A549 (cell line): Measurements from ENCODE around the gene TAF7. TPM values are rescaled to one million over a fixed set of nuclear protein-coding genes. Genes with fewer than 3 reads are reported as not detected.
"Not testable (repeated sequence)": the region's sequence is repeated elsewhere in the genome, so short reads cannot be mapped to it uniquely, and the experiment has no call there.

Source experiments
- ATAC-seq, 2 experiments: fragments of 200-7000 bp in 1 of 2; fragments of >200 bp in 1 of 2; cut with Nextera tagmentation in 1 of 2; cut with Tn5 transposase in 1 of 2; 3 replicates each; pipeline versions ENCODE4 v1.8.0 to v1.9.1; 2018 to 2020; ENCODE audit warnings: mild to moderate bottlenecking in 1 of 2, moderate library complexity in 1 of 2
- CTCF ChIA-PET: fragments of 300-600 bp; sonication (Branson Sonifier 250); formaldehyde crosslinking; extraction: SDS; loops from one replicate; lab custom pipeline; 2021; ENCODE audit warnings: antibody characterized with exemption, inconsistent platforms; lab: Yijun Ruan, JAX
- POLR2A ChIA-PET: fragments of 350-600 bp; formaldehyde crosslinking; extraction: SDS; loops from one replicate; lab custom pipeline; 2021; ENCODE audit warnings: antibody characterized with exemption, inconsistent platforms; lab: Yijun Ruan, JAX
- DNase-seq, 2 experiments: peaks; one replicate each; pipeline versions ENCODE4 v3.0.0 to v3.0.0-alpha.2; 2011 to 2016; ENCODE audit warnings: low read depth in 1 of 2, low spot score in 1 of 2
- FAIRE-seq: peaks from 2 replicates; lab custom pipeline; 2011; peaks lifted over from hg19 to GRCh38; lab: Jason Lieb, UNC
- H3K27ac ChIP-seq, 2 experiments: fragments of >200 bp; sonication (Bioruptor Twin); formaldehyde crosslinking; 3 replicates each; pipeline ENCODE4 v1.5.1; 2016 to 2017
- H3K4me1 ChIP-seq: fragments of >200 bp; sonication (Bioruptor Twin); formaldehyde crosslinking; 3 replicates; pipeline ENCODE4 v1.6.1; 2016
- H3K4me2 ChIP-seq: fragments of >200 bp; sonication (Bioruptor Twin); formaldehyde crosslinking; 3 replicates; pipeline ENCODE4 v1.6.1; 2016
- H3K4me3 ChIP-seq: fragments of >200 bp; sonication (Bioruptor Twin); formaldehyde crosslinking; 3 replicates; pipeline ENCODE4 v1.5.1; 2016
- H3K9me3 ChIP-seq: fragments of >200 bp; sonication (Bioruptor Twin); formaldehyde crosslinking; 3 replicates; pipeline ENCODE4 v1.6.1; 2016
- CBX8 ChIP-seq: fragments of 200-600 bp; sonication (generic); IDR thresholded peaks from 2 replicates; pipeline ENCODE4 v1.6.1; 2016
- CEBPB ChIP-seq, 2 experiments: fragments of >200 bp in 1 of 2; sonication (Bioruptor Twin) in 1 of 2; formaldehyde crosslinking in 1 of 2; IDR thresholded peaks; 2 replicates each; pipeline ENCODE4 v1.6.1; 2012 to 2016
- CHD4 ChIP-seq: fragments of 200-600 bp; sonication (generic); IDR thresholded peaks from 2 replicates; pipeline ENCODE4 v1.6.1; 2016; ENCODE audit warnings: antibody characterized with exemption, mild to moderate bottlenecking, borderline replicate concordance
- EHMT2 ChIP-seq: fragments of 200-600 bp; sonication (generic); IDR thresholded peaks from 2 replicates; pipeline ENCODE4 v1.6.1; 2016; ENCODE audit warnings: antibody characterized with exemption, low read depth, mild to moderate bottlenecking, moderate library complexity
- FOSB ChIP-seq: fragments of 250-450 bp; sonication (Bioruptor Pico); IDR thresholded peaks from 2 replicates; pipeline ENCODE4 v1.5.0; 2020; ENCODE audit warnings: mild to moderate bottlenecking, moderate library complexity
- FOSL2 ChIP-seq, 2 experiments: fragments of 450-650 bp in 1 of 2; fragments of >200 bp in 1 of 2; sonication (Bioruptor Twin) in 1 of 2; formaldehyde crosslinking; IDR thresholded peaks; 2 replicates each; pipeline versions ENCODE4 v1.5.0 to v1.6.1; 2016 to 2020; ENCODE audit warnings: mild to moderate bottlenecking in 1 of 2, moderate library complexity in 1 of 2
- FOXS1 ChIP-seq: fragments of 250-450 bp; sonication (Bioruptor Pico); IDR thresholded peaks from 2 replicates; pipeline ENCODE4 v1.5.0; 2020; ENCODE audit warnings: mild to moderate bottlenecking, moderate library complexity
- GATA3 ChIP-seq: IDR thresholded peaks from 2 replicates; pipeline ENCODE4 v1.6.1; 2012; ENCODE audit warnings: borderline replicate concordance
- HDAC2 ChIP-seq: fragments of 200-600 bp; sonication (generic); IDR thresholded peaks from 2 replicates; pipeline ENCODE4 v1.6.1; 2016
- HEYL ChIP-seq: fragments of 250-450 bp; sonication (Bioruptor Pico); IDR thresholded peaks from 2 replicates; pipeline ENCODE4 v1.8.0; 2021; ENCODE audit warnings: mild to moderate bottlenecking, moderate library complexity
- HOXA7 ChIP-seq: fragments of 250-450 bp; sonication (Bioruptor Pico); IDR thresholded peaks from 2 replicates; pipeline ENCODE4 v1.5.0; 2020; ENCODE audit warnings: mild to moderate bottlenecking, moderate library complexity
- JUN ChIP-seq, 2 experiments: fragments of >200 bp; sonication (Bioruptor Twin); formaldehyde crosslinking; IDR thresholded peaks; 2 replicates in 1 of 2; 3 replicates in 1 of 2; pipeline ENCODE4 v1.6.1; 2016 to 2017
- JUNB ChIP-seq: fragments of >200 bp; sonication (Bioruptor Twin); formaldehyde crosslinking; IDR thresholded peaks from 2 replicates; pipeline ENCODE4 v1.6.1; 2016
- MAFK ChIP-seq: fragments of 450-650 bp; IDR thresholded peaks from 2 replicates; pipeline ENCODE4 v1.6.1; 2014; ENCODE audit not compliant: partially characterized antibody
- MAZ ChIP-seq: fragments of 150-350 bp; IDR thresholded peaks from 2 replicates; pipeline ENCODE4 v1.6.1; 2014; ENCODE audit warnings: antibody characterized with exemption, low read depth, low read length, borderline replicate concordance
- NFE2L2 ChIP-seq: fragments of 150-350 bp; conservative IDR thresholded peaks from 2 replicates; pipeline ENCODE4 v1.6.1; 2014; ENCODE audit warnings: low read length
- POLR2A ChIP-seq: IDR thresholded peaks from 2 replicates; pipeline ENCODE4 v1.6.1; 2012; ENCODE audit warnings: mild to moderate bottlenecking, low read length
- RFX5 ChIP-seq: fragments of 450-650 bp; IDR thresholded peaks from 2 replicates; pipeline ENCODE4 v1.7.1; 2014; ENCODE audit warnings: antibody characterized with exemption, mild to moderate bottlenecking, moderate library complexity
- ZNF302 ChIP-seq: fragments of 250-450 bp; sonication (Bioruptor Pico); IDR thresholded peaks from 2 replicates; pipeline ENCODE4 v1.9.0; 2021; ENCODE audit warnings: inconsistent platforms, mild to moderate bottlenecking, moderate library complexity
- ZSCAN20 ChIP-seq: fragments of 250-450 bp; sonication (Bioruptor Pico); IDR thresholded peaks from 2 replicates; pipeline ENCODE4 v1.8.0; 2022; ENCODE audit warnings: mild to moderate bottlenecking, moderate library complexity
- WGBS: methylation state at CpG from one replicate; pipeline ENCODE4 v1.1.6; 2017; ENCODE audit errors: missing lambda C conversion rate; 5-methylcytosine and 5-hydroxymethylcytosine counted together
- polyA plus RNA-seq, 4 experiments: library from polyadenylated mRNA; depleted of rRNA in 3 of 4; stranded (reverse); fragments of >200 nt; fragmentation: RNase III in 1 of 4; extraction: RNeasy Plus Mini Kit Qiagen cat#74134 plus additional on column Dnase treatment in 1 of 4; gene quantifications; 2 replicates in 3 of 4; 3 replicates in 1 of 4; pipeline ENCODE4 v1.2.3, GENCODE V29; 2011 to 2017

TAF7 gene
- polyA plus RNA-seq, 2 of the 4 experiments (the other 2 are of a cell fraction), result 67.3 to 90.6 TPM

DNA sequence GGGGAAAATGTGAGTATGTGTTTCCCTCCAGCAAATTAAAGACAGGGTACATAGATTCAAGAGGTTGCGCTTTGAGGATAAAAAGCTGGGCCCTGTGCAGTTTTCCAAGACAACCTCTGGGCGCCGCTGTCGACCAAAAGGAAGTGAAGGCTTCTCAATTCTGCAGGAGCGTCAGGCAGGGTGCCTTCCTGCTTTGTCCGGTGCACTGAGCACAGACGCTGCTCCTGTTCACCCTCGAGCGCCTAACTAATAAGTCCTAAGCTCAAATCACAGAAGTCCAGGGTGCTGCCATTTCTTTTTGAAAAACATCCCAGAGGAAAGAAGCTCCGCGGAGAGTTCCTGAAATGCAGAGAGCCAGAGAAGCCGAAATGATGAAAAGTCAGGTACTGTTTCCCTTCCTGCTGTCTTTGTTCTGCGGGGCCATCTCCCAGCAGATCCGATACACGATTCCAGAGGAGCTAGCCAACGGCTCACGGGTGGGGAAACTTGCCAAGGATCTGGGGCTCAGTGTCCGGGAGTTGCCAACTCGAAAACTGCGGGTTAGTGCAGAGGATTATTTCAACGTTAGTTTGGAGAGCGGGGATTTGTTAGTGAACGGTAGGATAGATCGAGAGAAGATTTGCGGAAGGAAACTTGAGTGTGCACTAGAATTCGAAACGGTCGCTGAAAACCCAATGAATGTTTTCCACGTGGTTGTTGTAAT lies 29.5 kb upstream of the TAF7 start, which contains the start of gene PCDHGB1 (continued):
- TF ChIP-seq CEBPB (IDR thresholded peaks at IDR 0.05), result no peak
- no peak for TF ChIP-seq FOSB (CRISPR knock-in tag)
- TF ChIP-seq MAZ, result no peak
- TF ChIP-seq MAFK, result no peak
- TF ChIP-seq POLR2A, result peak; percentile 28
- no peak for TF ChIP-seq CBX8
- TF ChIP-seq, all 56 proteins: peak for 5

DNA sequence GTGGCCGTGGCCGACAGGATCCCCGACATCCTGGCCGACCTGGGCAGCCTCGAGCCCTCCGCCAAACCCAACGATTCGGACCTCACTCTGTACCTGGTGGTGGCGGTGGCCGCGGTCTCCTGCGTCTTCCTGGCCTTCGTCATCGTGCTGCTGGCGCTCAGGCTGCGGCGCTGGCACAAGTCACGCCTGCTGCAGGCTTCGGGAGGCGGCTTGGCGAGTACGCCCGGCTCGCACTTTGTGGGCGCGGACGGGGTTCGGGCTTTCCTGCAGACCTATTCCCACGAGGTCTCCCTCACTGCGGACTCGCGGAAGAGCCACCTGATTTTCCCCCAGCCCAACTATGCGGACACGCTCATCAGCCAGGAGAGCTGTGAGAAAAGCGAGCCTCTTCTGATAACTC lies 25.4 kb upstream of the TAF7 start:
- H3K4me1 ChIP-seq, ATAC-seq, FAIRE-seq, DNase-seq, POLR2A ChIA-PET, H3K27ac ChIP-seq, H3K4me2 ChIP-seq, H3K4me3 ChIP-seq: not testable (repeated sequence)
- CTCF ChIA-PET, result interaction anchor here (1.0 to 2.0 kb wide), 5 partner anchors 15 to 179 kb away, joined by 3 to 11 read pairs (median 4); partner anchors contain the start of genes PCDHGA1 and PCDHGA5
- peaks cover 20% of the 10 kb centered on the region for H3K9me3 ChIP-seq
- 85% methylated on average over 25 of the region's 35 CpGs for WGBS

GRCh38 chr5:141345327-141345726 lies 24.7 kb upstream of the TAF7 start:
- H3K4me3 ChIP-seq, result no peak overlapping the region
- TF ChIP-seq EHMT2 (no peak), MAFK (no peak), FOSL2 (IDR thresholded peaks at IDR 0.05) (no peak), FOSL2 (CRISPR knock-in tag; IDR thresholded peaks at IDR 0.05) (no peak), ZNF302 (CRISPR knock-in tag) (no peak), HDAC2 (no peak), ZSCAN20 (CRISPR knock-in tag) (no peak), NFE2L2 (no peak), JUN (IDR thresholded peaks at IDR 0.05) (no peak), CHD4 (no peak), GATA3 (no peak), FOXS1 (no peak), HOXA7 (no peak), JUNB (no peak), HEYL (CRISPR knock-in tag) (no peak)
- no peak for FAIRE-seq
- no peak for ATAC-seq
- H3K4me1 ChIP-seq, result no peaks in the 10 kb centered on the region
- WGBS, result 87% methylated on average over 20 of the region's 20 CpGs
- no peak for DNase-seq
- ChIA-PET CTCF (interaction anchor here (1.1 to 2.2 kb wide), 4 partner anchors 14 to 222 kb away, joined by 3 to 8 read pairs (median 4); no protein-coding TSS in a partner anchor), POLR2A (no interaction called here)
- H3K4me2 ChIP-seq, result no peak overlapping the region
- H3K27ac ChIP-seq, result no peak overlapping the region
- H3K9me3 ChIP-seq, result peaks cover 16% of the 10 kb centered on the region

DNA sequence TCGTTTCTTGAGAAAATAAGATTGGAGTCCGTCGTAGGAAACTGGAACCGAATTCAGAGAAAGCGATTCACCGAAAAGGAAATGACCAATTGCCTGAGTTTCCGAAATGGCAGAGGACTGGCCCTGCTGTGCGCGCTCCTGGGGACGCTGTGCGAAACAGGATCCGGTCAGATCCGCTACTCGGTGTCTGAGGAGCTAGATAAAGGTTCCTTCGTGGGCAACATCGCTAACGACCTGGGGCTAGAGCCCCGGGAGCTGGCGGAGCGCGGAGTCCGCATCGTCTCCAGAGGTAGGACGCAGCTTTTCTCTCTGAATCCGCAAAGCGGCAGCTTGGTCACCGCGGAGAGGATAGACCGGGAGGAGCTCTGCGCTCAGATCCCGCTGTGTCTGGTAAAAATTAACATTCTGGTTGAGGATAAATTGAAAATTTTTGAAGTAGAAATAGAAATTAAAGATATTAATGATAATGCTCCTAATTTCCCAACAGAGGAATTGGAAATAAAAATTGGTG lies 23.4 kb upstream of the TAF7 start:
- POLR2A ChIA-PET, result no interaction called here
- CTCF ChIA-PET, result interaction anchor here (0.9 to 2.2 kb wide), 4 partner anchors 39 to 223 kb away, joined by 3 to 8 read pairs (median 6); partner anchors contain the start of gene PCDHGA7
- peaks cover 25% of the 10 kb centered on the region for H3K9me3 ChIP-seq
- no peak overlapping the region for H3K4me2 ChIP-seq
- no peaks in the 10 kb centered on the region for H3K4me1 ChIP-seq
- DNase-seq (no peak), ATAC-seq (no peak), FAIRE-seq (no peak)
- WGBS, result 80% methylated on average over 31 of the region's 31 CpGs
- H3K27ac ChIP-seq, result no peak overlapping the region
- no peak for TF ChIP-seq RFX5
- H3K4me3 ChIP-seq, result no peak overlapping the region
